Right lobe of liver (tissue), 6 donors: ENCODE data around the gene GGTLC2. TPM values are rescaled to one million over a fixed set of nuclear protein-coding genes. Genes with fewer than 3 reads are reported as not detected.
"Not testable (repeated sequence)": the region's sequence is repeated elsewhere in the genome, so short reads cannot be mapped to it uniquely, and the experiment has no call there.

ENCODE experiments used
- ATAC-seq, 4 donors: fragments of 200-7000 bp; cut with Tn5 transposase; one replicate each; pipeline ENCODE4 v1.9.1; 2020; ENCODE audit warnings: mild to moderate bottlenecking in 4 of 4, moderate library complexity in 4 of 4
- DNase-seq, 3 donors: peaks; one replicate each; pipeline ENCODE4 v3.0.0-alpha.2; 2020
- H3K27ac ChIP-seq, 3 donors: fragments of 200-600 bp; one replicate each; pipeline ENCODE4 v1.8.0; 2022
- H3K27me3 ChIP-seq, 2 donors: fragments of 200-600 bp; one replicate each; pipeline ENCODE4 v1.8.0; 2022
- H3K36me3 ChIP-seq, 4 donors: fragments of 200-600 bp; sonication (generic) in 1 of 4; one replicate each; pipeline versions ENCODE4 v1.5.1 to v1.8.0; 2017 to 2022; ENCODE audit warnings: control low read depth in 1 of 4
- H3K4me1 ChIP-seq, 4 donors: fragments of 200-600 bp; sonication (generic) in 1 of 4; one replicate each; pipeline versions ENCODE4 v1.5.1 to v1.8.0; 2017 to 2022; ENCODE audit warnings: control low read depth in 1 of 4
- H3K4me3 ChIP-seq, 3 donors: fragments of 200-600 bp; one replicate each; pipeline ENCODE4 v1.8.0; 2022
- H3K9me3 ChIP-seq, 4 donors: fragments of 200-600 bp; sonication (generic) in 1 of 4; one replicate each; pipeline versions ENCODE4 v1.5.1 to v1.8.0; 2017 to 2022; ENCODE audit warnings: control low read depth in 1 of 4
- WGBS: methylation state at CpG from one replicate; pipeline ENCODE4 v1.1.6; 2018; ENCODE audit warnings: low coverage, low lambda C conversion rate; ENCODE audit not compliant: insufficient coverage; ENCODE audit errors: missing lambda C conversion rate; 5-methylcytosine and 5-hydroxymethylcytosine counted together
- intact Hi-C, 2 donors: fragments of 100-400 bp; cut with DNase I; formaldehyde crosslinking; loops; one replicate each; pipeline versions ENCODE4 v1.11.2 to v1.14.1; 2022
- total RNA-seq, 6 experiments: library from RNA; depleted of rRNA in 2 of 6; stranded (reverse); fragments of >200 nt in 2 of 6; fragmentation: NEBNext Ultra II Directional in 3 of 6; extraction: Animal tissue kit (Norgen Biotek cat#: 25700) in 3 of 6; gene quantifications; one replicate each; pipeline versions ENCODE4 v1.1.0 to v1.2.4, GENCODE V29; 2016 to 2023
- TF ChIP-seq, protein P1 (sequence below), 4 donors: fragments of 200-600 bp in 3 of 4; fragments of 450-650 bp in 1 of 4; IDR thresholded peaks; one replicate each; pipeline versions ENCODE4 v1.5.1 to v1.8.0; 2016 to 2022; ENCODE audit warnings: antibody characterized with exemption in 4 of 4, mild to moderate bottlenecking in 2 of 4
- donor health status: DM: no; HTN: yes; CAD: no.
- donor health status: DM: no; HTN: no; CAD: no.
- donor health status: DM: no; HTN: no; CAD: no.
- donor health status: DM: no; HTN: yes; CAD: no.
- donor health status: DM: no; HTN: yes; CAD: no.

Gene GGTLC2
- total RNA-seq, 6 experiments from 2014 or later: not detected

DNA sequence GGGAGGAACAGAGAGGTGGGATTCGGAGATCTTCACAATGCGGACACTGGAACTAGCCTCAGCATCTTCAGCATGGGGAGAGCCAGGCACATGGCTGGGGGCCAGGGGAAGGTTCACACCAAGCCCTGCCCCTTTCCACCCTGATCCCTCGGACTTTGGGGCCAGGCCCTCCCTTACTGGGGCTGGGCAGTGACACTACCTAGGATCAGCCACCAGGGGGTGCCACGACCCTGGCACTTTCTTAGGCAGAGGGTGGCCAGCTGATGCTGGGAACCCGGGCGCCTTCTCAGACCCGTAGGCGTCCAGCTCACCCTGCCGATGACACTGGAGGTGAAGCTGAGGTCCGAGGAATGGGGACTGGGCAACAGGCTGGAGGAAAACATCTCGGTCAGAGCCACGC lies 3.5 kb downstream of the GGTLC2 start:
- ATAC-seq, H3K27ac ChIP-seq, intact Hi-C loops, H3K27me3 ChIP-seq, DNase-seq, H3K4me3 ChIP-seq, H3K9me3 ChIP-seq, H3K36me3 ChIP-seq, H3K4me1 ChIP-seq: not testable (repeated sequence)
- no CpG with 5 or more reads among the region's 12 CpGs for WGBS
- TF ChIP-seq, protein P1, sequence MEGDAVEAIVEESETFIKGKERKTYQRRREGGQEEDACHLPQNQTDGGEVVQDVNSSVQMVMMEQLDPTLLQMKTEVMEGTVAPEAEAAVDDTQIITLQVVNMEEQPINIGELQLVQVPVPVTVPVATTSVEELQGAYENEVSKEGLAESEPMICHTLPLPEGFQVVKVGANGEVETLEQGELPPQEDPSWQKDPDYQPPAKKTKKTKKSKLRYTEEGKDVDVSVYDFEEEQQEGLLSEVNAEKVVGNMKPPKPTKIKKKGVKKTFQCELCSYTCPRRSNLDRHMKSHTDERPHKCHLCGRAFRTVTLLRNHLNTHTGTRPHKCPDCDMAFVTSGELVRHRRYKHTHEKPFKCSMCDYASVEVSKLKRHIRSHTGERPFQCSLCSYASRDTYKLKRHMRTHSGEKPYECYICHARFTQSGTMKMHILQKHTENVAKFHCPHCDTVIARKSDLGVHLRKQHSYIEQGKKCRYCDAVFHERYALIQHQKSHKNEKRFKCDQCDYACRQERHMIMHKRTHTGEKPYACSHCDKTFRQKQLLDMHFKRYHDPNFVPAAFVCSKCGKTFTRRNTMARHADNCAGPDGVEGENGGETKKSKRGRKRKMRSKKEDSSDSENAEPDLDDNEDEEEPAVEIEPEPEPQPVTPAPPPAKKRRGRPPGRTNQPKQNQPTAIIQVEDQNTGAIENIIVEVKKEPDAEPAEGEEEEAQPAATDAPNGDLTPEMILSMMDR (IDR thresholded peaks at IDR 0.05): peak; percentile 32 to 38 (median 37)

DNA sequence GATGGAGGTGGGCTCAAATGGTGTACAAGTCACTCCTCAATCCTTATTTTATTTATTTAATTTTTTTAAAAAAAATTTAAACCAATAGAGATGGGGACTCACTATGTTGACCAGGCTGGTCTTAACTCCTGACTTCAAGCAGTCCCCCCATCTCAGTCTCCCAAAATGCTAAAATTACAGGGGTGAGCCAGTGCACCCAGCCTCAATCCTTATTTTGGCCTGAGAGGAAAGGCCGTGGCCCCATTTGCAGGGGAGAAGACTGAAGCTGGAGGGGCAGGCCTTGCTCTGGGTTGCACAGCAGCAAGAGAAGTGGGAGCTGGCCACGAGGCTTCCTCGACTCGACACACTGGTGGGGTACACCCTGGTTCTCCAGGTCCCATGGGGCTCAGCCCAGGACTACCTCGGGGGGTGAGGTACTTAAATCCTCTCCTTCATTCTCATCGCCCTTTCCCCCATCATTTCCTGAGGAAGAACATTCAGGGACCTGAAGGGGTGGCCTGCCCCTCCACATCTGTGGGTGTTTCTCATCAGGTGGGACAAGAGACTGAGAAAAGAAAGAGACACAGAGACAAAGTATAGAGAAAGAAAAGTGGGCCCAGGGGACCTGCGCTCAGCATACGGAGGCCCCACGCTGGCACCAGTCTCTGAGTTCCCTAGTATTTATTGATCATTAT lies 4.6 kb downstream of the GGTLC2 start:
- ATAC-seq, DNase-seq, H3K27ac ChIP-seq, H3K4me3 ChIP-seq, H3K9me3 ChIP-seq, H3K27me3 ChIP-seq, H3K36me3 ChIP-seq, H3K4me1 ChIP-seq, intact Hi-C loops: not testable (repeated sequence)
- 97% methylated on average over 8 of the region's 9 CpGs for WGBS

DNA sequence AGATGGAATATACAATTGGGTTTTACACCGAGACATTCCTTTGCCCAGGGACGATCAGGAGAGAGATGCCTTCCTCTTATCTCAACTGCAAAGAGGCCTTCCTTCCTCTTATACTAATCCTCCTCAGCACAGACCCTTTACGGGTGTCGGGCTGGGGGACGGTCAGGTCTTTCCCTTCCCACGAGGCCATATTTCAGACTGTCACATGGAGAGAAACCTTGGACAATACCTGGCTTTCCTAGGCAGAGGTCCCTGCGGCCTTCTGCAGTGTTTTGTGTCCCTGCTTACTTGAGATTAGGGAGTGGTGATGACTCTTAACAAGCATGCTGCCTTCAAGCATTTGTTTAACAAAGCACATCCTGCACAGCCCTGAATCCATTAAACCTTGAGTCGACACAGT lies 5.3 kb downstream of the GGTLC2 start:
- ATAC-seq, intact Hi-C loops, H3K27me3 ChIP-seq, DNase-seq, H3K27ac ChIP-seq, H3K9me3 ChIP-seq, H3K4me1 ChIP-seq, H3K36me3 ChIP-seq, H3K4me3 ChIP-seq: not testable (repeated sequence)
- no CpG with 5 or more reads among the region's 8 CpGs for WGBS

DNA sequence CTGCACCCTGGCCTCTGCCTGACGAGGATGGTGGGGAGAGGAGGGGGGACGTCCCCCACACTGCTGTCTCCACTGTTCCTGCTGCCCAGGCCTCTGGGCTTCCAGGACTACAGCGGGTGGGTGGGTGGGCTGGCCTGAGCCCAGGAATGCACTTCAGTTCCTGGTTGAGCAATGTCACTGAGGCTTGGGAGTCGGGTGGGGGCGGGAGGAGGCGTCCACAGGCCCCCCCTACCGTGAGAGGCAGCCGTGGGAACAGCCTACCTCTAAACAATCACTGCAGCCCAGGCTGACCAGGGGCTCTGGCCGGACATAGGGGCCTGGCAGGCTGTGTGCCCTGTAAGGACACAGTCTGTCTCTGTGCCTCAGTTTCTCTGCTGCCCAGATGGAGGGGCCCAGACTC lies 6.0 kb downstream of the GGTLC2 start:
- intact Hi-C loops, DNase-seq, H3K36me3 ChIP-seq, H3K27me3 ChIP-seq, H3K4me3 ChIP-seq, H3K4me1 ChIP-seq, H3K9me3 ChIP-seq, ATAC-seq, H3K27ac ChIP-seq: not testable (repeated sequence)
- no CpG with 5 or more reads among the region's 9 CpGs for WGBS

DNA sequence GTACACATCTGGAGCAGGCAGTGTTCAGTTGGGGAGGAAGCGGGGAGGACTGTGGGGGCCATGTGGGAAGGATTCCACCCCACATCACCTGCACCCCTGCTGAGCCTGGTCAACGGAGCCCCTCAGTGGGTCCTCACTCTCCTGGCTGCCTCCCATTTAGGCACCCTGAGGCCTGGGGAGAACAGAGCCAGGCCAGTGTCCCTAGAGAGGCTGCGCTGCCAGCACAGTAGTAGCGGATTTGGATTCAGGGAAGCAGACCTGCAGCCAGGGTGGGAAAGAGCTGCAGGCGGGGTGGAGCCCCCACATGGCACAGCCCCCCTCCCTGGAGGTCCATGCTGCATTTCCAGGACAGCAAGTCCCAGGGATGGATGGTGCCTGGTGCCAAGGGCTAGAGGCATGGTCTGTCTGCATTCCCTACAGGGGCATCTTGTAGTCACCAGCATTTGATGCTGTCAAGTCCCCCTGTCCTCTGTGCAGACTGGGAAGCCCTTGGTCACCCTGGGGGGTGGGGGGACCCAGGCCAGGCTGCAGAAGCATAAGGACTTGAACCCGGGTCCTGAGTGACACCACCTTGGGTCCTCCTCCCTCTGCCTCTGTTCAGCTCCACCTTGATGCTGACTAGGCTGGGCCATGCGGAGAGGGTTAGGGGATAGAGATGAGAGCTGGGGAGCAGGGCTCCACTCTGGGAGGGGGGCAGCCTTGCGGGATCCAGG lies 6.5 kb downstream of the GGTLC2 start:
- H3K27ac ChIP-seq, intact Hi-C loops, H3K36me3 ChIP-seq, ATAC-seq, DNase-seq, H3K27me3 ChIP-seq, H3K9me3 ChIP-seq, H3K4me3 ChIP-seq, H3K4me1 ChIP-seq: not testable (repeated sequence)
- WGBS: no CpG with 5 or more reads among the region's 8 CpGs

DNA sequence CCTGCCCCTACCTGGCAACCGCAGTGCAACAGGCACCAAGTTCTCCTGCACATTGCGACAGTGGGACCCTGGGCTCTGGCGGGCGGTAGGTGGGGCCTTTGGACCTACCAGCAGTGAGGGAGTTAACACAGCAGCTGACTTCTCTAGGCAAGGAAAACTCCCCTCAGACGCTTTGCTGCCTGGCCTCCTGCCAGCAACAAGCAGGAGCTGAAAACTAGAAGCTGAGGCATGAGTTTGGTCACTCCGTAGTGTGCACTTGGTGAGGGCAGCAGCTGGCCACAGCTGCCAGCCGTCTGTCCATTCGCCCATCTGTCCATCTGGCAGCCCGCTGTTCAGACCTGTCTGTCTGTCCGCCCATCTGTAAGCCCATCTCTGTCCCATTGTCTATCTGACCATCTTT lies 7.2 kb downstream of the GGTLC2 start:
- DNase-seq: not testable (repeated sequence)
- WGBS: no CpG with 5 or more reads among the region's 10 CpGs

DNA sequence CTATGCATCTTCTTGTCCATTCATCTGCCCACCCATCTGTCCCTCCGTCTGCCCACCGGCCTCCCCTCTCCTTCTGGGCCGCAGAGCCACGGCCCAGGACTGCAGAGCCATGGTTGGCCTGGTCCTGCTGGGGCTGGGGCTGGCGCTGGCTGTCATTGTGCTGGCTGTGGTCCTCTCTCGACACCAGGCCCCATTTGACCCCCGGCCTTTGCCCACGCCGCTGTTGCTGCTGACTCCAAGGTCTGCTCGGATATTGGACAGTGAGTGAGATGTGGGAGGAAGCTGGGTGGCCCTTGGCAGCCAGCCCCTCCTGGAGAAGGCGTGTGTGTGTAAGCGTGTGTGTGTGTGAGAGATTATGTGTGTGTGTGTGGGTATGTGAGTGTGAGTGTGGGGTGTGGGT lies 7.7 kb downstream of the GGTLC2 start:
- WGBS: no CpG with 5 or more reads among the region's 12 CpGs
- DNase-seq, H3K27me3 ChIP-seq, H3K27ac ChIP-seq, H3K9me3 ChIP-seq, intact Hi-C loops, H3K4me1 ChIP-seq, ATAC-seq, H3K4me3 ChIP-seq, H3K36me3 ChIP-seq: not testable (repeated sequence)

More for the DNA sequence above, 7.2 kb downstream of the GGTLC2 start:
- H3K36me3 ChIP-seq, H3K27me3 ChIP-seq, H3K4me3 ChIP-seq, intact Hi-C loops, H3K4me1 ChIP-seq, ATAC-seq, H3K27ac ChIP-seq, H3K9me3 ChIP-seq: not testable (repeated sequence)

DNA sequence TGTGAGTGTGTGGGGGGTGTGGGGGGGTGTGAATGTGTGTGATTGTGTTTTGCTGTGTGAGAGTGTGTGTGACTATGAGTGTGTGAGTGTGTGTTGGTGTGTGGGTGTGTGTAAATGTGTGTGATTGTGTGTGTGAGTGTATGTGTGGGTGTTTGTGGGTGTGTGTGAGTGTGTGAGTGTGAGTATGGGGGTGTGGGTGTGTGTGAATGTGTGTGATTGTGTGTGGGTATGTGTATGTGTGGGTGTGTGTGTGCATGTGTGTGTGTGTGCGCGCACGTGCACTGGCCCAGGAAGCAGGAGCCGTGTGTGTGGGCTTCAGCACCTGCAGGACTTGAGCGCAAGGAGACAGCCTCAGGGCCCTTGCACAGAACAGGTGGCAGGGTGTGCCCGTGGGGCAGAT lies 8.2 kb downstream of the GGTLC2 start:
- H3K4me1 ChIP-seq, H3K36me3 ChIP-seq, DNase-seq, H3K4me3 ChIP-seq, intact Hi-C loops, H3K9me3 ChIP-seq, ATAC-seq, H3K27ac ChIP-seq, H3K27me3 ChIP-seq: not testable (repeated sequence)
- WGBS: no CpG with 5 or more reads among the region's 6 CpGs

DNA sequence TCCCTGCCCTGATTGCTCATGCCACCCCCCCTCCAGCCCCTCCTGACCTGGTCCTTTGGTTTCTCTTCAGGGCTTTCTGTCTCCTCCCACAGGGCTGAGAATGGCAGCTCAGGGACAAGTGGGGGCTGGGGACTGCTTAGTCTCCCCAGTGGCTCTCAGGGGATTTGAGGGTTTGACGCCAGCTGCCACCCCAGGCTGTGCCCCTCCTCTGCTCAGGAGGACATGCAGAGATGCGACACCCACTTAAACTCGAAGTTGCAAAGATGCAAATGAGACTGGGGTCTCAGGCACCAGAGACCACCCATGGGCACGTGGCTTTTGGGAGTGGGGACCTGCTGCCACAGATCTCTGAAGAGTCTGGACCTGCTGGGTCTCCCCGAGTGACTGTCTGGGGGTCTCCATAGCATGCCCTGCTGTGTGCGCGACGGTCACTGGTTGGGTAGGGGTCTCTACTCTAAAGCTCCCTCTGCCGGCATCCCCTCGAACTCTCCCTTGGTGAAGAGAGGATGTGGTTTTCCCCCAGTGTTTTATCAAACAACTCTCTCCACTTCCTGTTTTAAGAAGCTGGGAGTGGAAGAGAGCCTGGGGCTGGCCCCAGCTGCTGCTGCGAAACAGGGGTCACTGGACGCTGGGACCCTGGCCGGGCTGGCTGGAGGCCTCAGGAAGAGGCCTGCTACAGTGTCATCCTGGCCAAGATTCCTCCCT lies 9.4 kb downstream of the GGTLC2 start:
- intact Hi-C loops, H3K4me3 ChIP-seq, ATAC-seq, H3K27me3 ChIP-seq, H3K9me3 ChIP-seq, H3K27ac ChIP-seq, H3K4me1 ChIP-seq, DNase-seq, H3K36me3 ChIP-seq: not testable (repeated sequence)
- WGBS: 20% methylated on average over 1 of the region's 13 CpGs
